Measurements from ENCODE around the gene RAB27A.

- TF ChIP-seq CTCF (IDR thresholded peaks at IDR 0.05; ENCODE audit: insufficient read depth, low read length, poor library complexity, severe bottlenecking) (no peak), EZH2phosphoT487 (conservative IDR thresholded peaks at IDR 0.05; ENCODE audit: low read length) (no peak)
Measured at GRCh38 chr15:55245059-55245458, 44.6 kb downstream of the RAB27A start.

Measured in SU-DHL-6 (cell line).